Caco-2 (cell line): Measurements from ENCODE around the gene PIR. TPM values are rescaled to one million over a fixed set of nuclear protein-coding genes. Genes with fewer than 3 reads are reported as not detected.

Source experiments
- BruUV-seq: library from RNA; stranded (reverse); fragments of 400-500 nt; replicated peaks from 2 replicates; lab custom pipeline; 2021; lab: Mats Ljungman, UMichigan
- CTCF ChIA-PET: fragments of 300-600 bp; sonication (Branson Sonifier 250); formaldehyde crosslinking; loops from one replicate; lab custom pipeline; 2022; ENCODE audit warnings: antibody characterized with exemption; lab: Charles Lee
- POLR2A ChIA-PET: fragments of 300-600 bp; sonication (Branson Sonifier 250); formaldehyde crosslinking; loops from one replicate; lab custom pipeline; 2022; ENCODE audit warnings: antibody characterized with exemption; lab: Charles Lee
- DNase-seq, 2 experiments: peaks; one replicate each; pipeline versions ENCODE4 v3.0.0 to v3.0.0-alpha.2; 2020 to 2022
- H3K27me3 ChIP-seq: replicated peaks from 2 replicates; pipeline ENCODE4 v1.6.0; 2011; ENCODE audit warnings: low read length; ENCODE audit not compliant: control insufficient read depth, insufficient read depth
- H3K36me3 ChIP-seq: 2 replicates; pipeline ENCODE4 v1.5.1; 2011; ENCODE audit warnings: low read length; ENCODE audit not compliant: control insufficient read depth, insufficient read depth
- H3K4me1 ChIP-seq: fragments of 250-450 bp; sonication (Bioruptor Pico); 2 replicates; pipeline ENCODE4 v1.5.1; 2020; ENCODE audit warnings: mild to moderate bottlenecking
- H3K4me3 ChIP-seq: 2 replicates; pipeline ENCODE4 v1.5.1; 2011; ENCODE audit warnings: low read depth, mild to moderate bottlenecking, control low read depth, low read length
- H3K9me3 ChIP-seq: fragments of 250-450 bp; sonication (Bioruptor Pico); 2 replicates; pipeline ENCODE4 v1.5.1; 2020; ENCODE audit warnings: mild to moderate bottlenecking, moderate library complexity
- H3K27ac Mint-ChIP-seq: one replicate; pipeline ENCODE4 v1.8.0; 2022; ENCODE audit warnings: mixed read lengths; ENCODE audit not compliant: unreplicated experiment
- H3K27me3 Mint-ChIP-seq: one replicate; pipeline ENCODE4 v1.8.0; 2022; ENCODE audit warnings: mixed read lengths; ENCODE audit not compliant: insufficient read depth, unreplicated experiment
- H3K36me3 Mint-ChIP-seq: one replicate; pipeline ENCODE4 v1.8.0; 2022; ENCODE audit warnings: mild to moderate bottlenecking, mixed read lengths; ENCODE audit not compliant: insufficient read depth, unreplicated experiment
- H3K4me1 Mint-ChIP-seq: one replicate; pipeline ENCODE4 v1.8.0; 2022; ENCODE audit warnings: low read depth, mixed read lengths; ENCODE audit not compliant: unreplicated experiment
- H3K4me3 Mint-ChIP-seq: one replicate; pipeline ENCODE4 v1.8.0; 2022; ENCODE audit warnings: mild to moderate bottlenecking, moderate library complexity, mixed read lengths; ENCODE audit not compliant: unreplicated experiment
- H3K9me3 Mint-ChIP-seq: one replicate; pipeline ENCODE4 v1.8.0; 2022; ENCODE audit warnings: mixed read lengths; ENCODE audit not compliant: unreplicated experiment
- intact Hi-C: fragments of 100-400 bp; cut with micrococcal nuclease; formaldehyde crosslinking; loops from one replicate; pipeline ENCODE4 v1.10.0; 2022; ENCODE audit not compliant: unreplicated experiment
- total RNA-seq: library from RNA; stranded (reverse); gene quantifications from 2 replicates; pipeline ENCODE4 v1.2.3, GENCODE V29; 2022
- TF ChIP-seq, protein P1 (sequence below), 2 experiments: fragments of 200-600 bp in 1 of 2; IDR thresholded peaks; 1 replicate in 1 of 2; 2 replicates in 1 of 2; pipeline versions ENCODE4 v1.5.1 to v1.8.0; 2011 to 2022; ENCODE audit warnings: antibody characterized with exemption in 1 of 2, control low read depth in 1 of 2, inconsistent platforms in 1 of 2, low read depth in 1 of 2, low read length in 1 of 2, mild to moderate bottlenecking in 1 of 2, moderate library complexity in 1 of 2; ENCODE audit not compliant: insufficient read depth in 1 of 2, severe bottlenecking in 1 of 2, unreplicated experiment in 1 of 2

Gene PIR
- total RNA-seq, 1 experiment from 2014 or later: 15.7 TPM

DNA sequence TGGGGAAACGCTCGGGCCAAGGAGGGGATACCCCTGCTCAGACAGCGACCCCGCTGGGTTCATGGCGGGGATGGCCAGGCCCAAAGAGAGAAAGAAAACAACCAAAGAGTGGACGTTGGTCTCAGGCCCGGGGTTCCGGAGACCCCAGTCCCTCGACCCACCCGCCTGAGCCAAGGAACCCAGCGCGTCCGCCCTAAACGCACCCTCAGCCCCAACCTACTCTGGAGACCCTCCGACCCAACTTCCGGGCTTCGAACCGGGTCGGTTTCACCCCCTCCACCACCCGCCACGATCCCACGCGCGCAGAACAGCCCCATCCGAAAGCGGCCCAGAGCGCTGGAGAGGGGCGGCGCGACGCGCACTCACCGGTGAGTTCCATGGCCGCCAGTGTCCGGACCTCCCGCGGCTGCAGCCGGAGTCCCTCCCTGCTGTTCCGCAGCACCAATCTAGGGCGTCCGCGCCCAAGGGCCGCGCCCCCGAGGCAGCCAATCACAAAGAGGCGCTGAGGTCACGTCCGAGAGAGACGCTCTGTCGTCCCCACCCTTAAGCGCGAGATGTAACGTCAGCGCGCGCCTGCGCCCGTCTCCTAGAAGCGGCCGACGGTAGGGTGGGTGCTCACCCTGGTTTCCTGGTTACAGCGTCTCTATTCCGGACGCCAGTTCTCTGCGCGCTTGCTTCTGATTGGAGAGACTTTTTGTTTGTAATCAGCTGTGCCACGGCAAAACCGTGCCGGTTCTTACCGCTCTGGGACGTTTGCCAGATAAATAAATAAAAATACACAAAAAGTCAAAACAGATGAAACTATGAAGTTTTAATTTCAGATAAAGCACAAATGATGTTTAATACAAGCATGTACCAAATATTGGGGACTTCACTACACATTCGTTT lies 157.8 kb downstream of the PIR start, which contains the start of gene PIGA:
PIGA (minus strand) TSS at position 389 of the 888 bp plus-strand sequence. CDS start 3,593 bp downstream, outside the sequence.
- peak within 1 kb of the TSS; percentile 92 for H3K27ac Mint-ChIP-seq
- Histone ChIP-seq H3K4me3 (peak within 1 kb of the TSS; percentile 62), H3K36me3 (no peaks in the 10 kb centered on the region), H3K9me3 (no peaks in the 10 kb centered on the region), H3K4me1 (no peaks in the 10 kb centered on the region), H3K27me3 (no peaks in the 10 kb centered on the region)
- ChIA-PET CTCF (no interaction called here), POLR2A (no interaction called here)
- TF ChIP-seq, protein P1, sequence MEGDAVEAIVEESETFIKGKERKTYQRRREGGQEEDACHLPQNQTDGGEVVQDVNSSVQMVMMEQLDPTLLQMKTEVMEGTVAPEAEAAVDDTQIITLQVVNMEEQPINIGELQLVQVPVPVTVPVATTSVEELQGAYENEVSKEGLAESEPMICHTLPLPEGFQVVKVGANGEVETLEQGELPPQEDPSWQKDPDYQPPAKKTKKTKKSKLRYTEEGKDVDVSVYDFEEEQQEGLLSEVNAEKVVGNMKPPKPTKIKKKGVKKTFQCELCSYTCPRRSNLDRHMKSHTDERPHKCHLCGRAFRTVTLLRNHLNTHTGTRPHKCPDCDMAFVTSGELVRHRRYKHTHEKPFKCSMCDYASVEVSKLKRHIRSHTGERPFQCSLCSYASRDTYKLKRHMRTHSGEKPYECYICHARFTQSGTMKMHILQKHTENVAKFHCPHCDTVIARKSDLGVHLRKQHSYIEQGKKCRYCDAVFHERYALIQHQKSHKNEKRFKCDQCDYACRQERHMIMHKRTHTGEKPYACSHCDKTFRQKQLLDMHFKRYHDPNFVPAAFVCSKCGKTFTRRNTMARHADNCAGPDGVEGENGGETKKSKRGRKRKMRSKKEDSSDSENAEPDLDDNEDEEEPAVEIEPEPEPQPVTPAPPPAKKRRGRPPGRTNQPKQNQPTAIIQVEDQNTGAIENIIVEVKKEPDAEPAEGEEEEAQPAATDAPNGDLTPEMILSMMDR (IDR thresholded peaks at IDR 0.05; ENCODE audit: insufficient read depth in 1 of 2, low read depth in 1 of 2, low read length in 1 of 2, severe bottlenecking in 1 of 2, unreplicated experiment in 1 of 2): no peak
- intact Hi-C loops: no loop called here
- DNase-seq: peak; percentile 94 to 95
- peak within 1 kb of the TSS; percentile 90 for H3K4me3 Mint-ChIP-seq
- no peaks in the 10 kb centered on the region for H3K9me3 Mint-ChIP-seq
- no TSS peak for BruUV-seq
- peaks cover 7% of the 10 kb centered on the region for H3K36me3 Mint-ChIP-seq
- no peaks in the 10 kb centered on the region for H3K4me1 Mint-ChIP-seq
- peaks cover 6% of the 10 kb centered on the region for H3K27me3 Mint-ChIP-seq

Other genes with a start within 250 kb of the PIR start
- gene ASB9, start 223.2 kb downstream of the PIR start, total RNA-seq: 4.6 and 8.3 TPM in 2 replicates
- gene ASB11, start 177.7 kb downstream of the PIR start, total RNA-seq: not detected in 2 replicates
- gene PIGA, start 157.8 kb downstream of the PIR start, total RNA-seq: 18.5 and 19.4 TPM in 2 replicates
- 0.36 TPM in 1 of 2 replicates, not detected in the other for gene VEGFD, start 108.9 kb downstream of the PIR start, total RNA-seq
- not detected in 2 replicates for gene BMX, start 7.5 kb upstream of the PIR start, total RNA-seq
- 1.8 and 2.7 TPM in 2 replicates for gene ACE2, start 107.6 kb upstream of the PIR start, total RNA-seq
- 1.7 and 2.1 TPM in 2 replicates for gene CLTRN, start 171.5 kb upstream of the PIR start, total RNA-seq
- 4.1 and 4.2 TPM in 2 replicates for gene CA5B, start 244.9 kb upstream of the PIR start, total RNA-seq